OCI-LY1 (cell line): ENCODE measurements around the gene IL21R.

Experiments used
- CTCF ChIP-seq: fragments of 200-600 bp; sonication (generic), shearing (Covaris generic); IDR thresholded peaks from 2 replicates; pipeline ENCODE4 v1.5.1; 2017; ENCODE audit warnings: mild to moderate bottlenecking, antibody characterized with exemption, low read length, moderate library complexity, mixed read lengths
- EZH2 ChIP-seq: fragments of 200-600 bp; sonication (generic), shearing (Covaris generic); IDR thresholded peaks from 2 replicates; pipeline ENCODE4 v1.8.0; 2017; ENCODE audit warnings: borderline replicate concordance, mixed run types, mild to moderate bottlenecking, antibody characterized with exemption, low read length, moderate library complexity, mixed read lengths

- TF ChIP-seq CTCF, result no peak
- TF ChIP-seq EZH2, result no peak
Measured at GRCh38 chr16:27446721-27447120, 44.7 kb downstream of the IL21R start.
